HepG2 (cell line): ENCODE data around the gene SIX3. TPM values are rescaled to one million over a fixed set of nuclear protein-coding genes. Genes with fewer than 3 reads are reported as not detected.

Experiments
- ATAC-seq: fragments of 200-7000 bp; cut with Tn5 transposase; 3 replicates; pipeline ENCODE4 v1.9.1; 2020; ENCODE audit warnings: mild to moderate bottlenecking, moderate library complexity
- BruUV-seq: library from RNA; stranded (reverse); fragments of 400-500 nt; replicated peaks from 2 replicates; lab custom pipeline; 2021; lab: Mats Ljungman, UMichigan
- CTCF ChIA-PET: fragments of 300-600 bp; formaldehyde crosslinking; extraction: SDS; loops from one replicate; lab custom pipeline; 2021; ENCODE audit warnings: low total read pairs, inconsistent platforms, low intra/inter-chr PET ratio; lab: Yijun Ruan, JAX
- POLR2A ChIA-PET: fragments of 350-600 bp; sonication (Branson Sonifier 250); formaldehyde crosslinking; loops from one replicate; lab custom pipeline; 2020; ENCODE audit warnings: antibody characterized with exemption, inconsistent platforms; lab: Yijun Ruan, JAX
- DNase-seq: peaks from one replicate; pipeline ENCODE4 v3.0.0-alpha.2; 2015; ENCODE audit warnings: low spot score
- FAIRE-seq: peaks from 3 replicates; lab custom pipeline; 2011; peaks lifted over from hg19 to GRCh38; lab: Jason Lieb, UNC
- H2AFZ ChIP-seq: one replicate; pipeline ENCODE4 v1.6.1; 2011; ENCODE audit warnings: low read length, inconsistent platforms
- H3K27ac ChIP-seq: fragments of 300-600 bp; 3 replicates; pipeline ENCODE4 v1.8.0; 2011; ENCODE audit warnings: mixed run types, mild to moderate bottlenecking, mixed read lengths, low read length, inconsistent platforms; ENCODE audit not compliant: insufficient read depth; ENCODE audit errors: extremely low read length
- H3K27me3 ChIP-seq, 2 experiments: fragments of 200-600 bp in 1 of 2; 2 replicates in 1 of 2; 3 replicates in 1 of 2; pipeline versions ENCODE4 v1.6.0 to v1.8.0; 2011; ENCODE audit warnings: low read length in 2 of 2, mild to moderate bottlenecking in 2 of 2, moderate library complexity in 2 of 2, inconsistent platforms in 1 of 2; ENCODE audit not compliant: insufficient read depth in 2 of 2, control insufficient read depth in 1 of 2
- H3K36me3 ChIP-seq, 2 experiments: fragments of 200-600 bp in 1 of 2; replicated peaks in 1 of 2; 2 replicates in 1 of 2; 3 replicates in 1 of 2; pipeline versions ENCODE4 v1.5.1 to v1.8.0; 2011; ENCODE audit warnings: low read length in 2 of 2, inconsistent platforms in 1 of 2; ENCODE audit not compliant: insufficient read depth in 2 of 2, control insufficient read depth in 1 of 2
- H3K4me1 ChIP-seq: 2 replicates; pipeline ENCODE4 v1.5.1; 2012; ENCODE audit warnings: low read length, inconsistent platforms; ENCODE audit not compliant: insufficient read depth
- H3K4me2 ChIP-seq: 2 replicates; pipeline ENCODE4 v1.6.0; 2011; ENCODE audit warnings: low read depth, low read length, inconsistent platforms
- H3K4me3 ChIP-seq, 3 experiments: fragments of 200-600 bp in 1 of 3; sonication (generic), shearing (Covaris generic) in 1 of 3; replicated peaks in 1 of 3; 2 replicates each; pipeline ENCODE4 v1.5.1; 2011 to 2016; ENCODE audit warnings: low read length in 3 of 3, inconsistent platforms in 2 of 3, low read depth in 2 of 3, mild to moderate bottlenecking in 2 of 3, control low read depth in 1 of 3, mixed read lengths in 1 of 3; ENCODE audit not compliant: insufficient read depth in 1 of 3
- H3K79me2 ChIP-seq: one replicate; pipeline ENCODE4 v1.6.1; 2011; ENCODE audit warnings: low read length, inconsistent platforms; ENCODE audit not compliant: insufficient read depth
- H3K9ac ChIP-seq: 2 replicates; pipeline ENCODE4 v1.6.0; 2011; ENCODE audit warnings: mild to moderate bottlenecking, low read depth, low read length, inconsistent platforms; ENCODE audit not compliant: insufficient read depth
- H3K9me3 ChIP-seq: 2 replicates; pipeline ENCODE4 v1.5.1; 2012; ENCODE audit warnings: mild to moderate bottlenecking, low read length
- H4K20me1 ChIP-seq: 2 replicates; pipeline ENCODE4 v1.6.0; 2011; ENCODE audit warnings: inconsistent platforms, mild to moderate bottlenecking, low read length, moderate library complexity; ENCODE audit not compliant: insufficient read depth
- ATF4 ChIP-seq, 2 experiments: fragments of 450-650 bp in 1 of 2; sonication (generic) in 1 of 2; formaldehyde crosslinking; IDR thresholded peaks; 2 replicates each; pipeline versions ENCODE4 v1.5.0 to v1.8.0; 2020 to 2022; ENCODE audit warnings: mild to moderate bottlenecking in 1 of 2, missing genetic modification reagents in 1 of 2
- ATF6 ChIP-seq: sonication (generic); formaldehyde crosslinking; conservative IDR thresholded peaks from 2 replicates; pipeline ENCODE4 v1.4.0; 2020; ENCODE audit warnings: missing genetic modification reagents
- PAWR ChIP-seq: sonication (generic); formaldehyde crosslinking; IDR thresholded peaks from 2 replicates; pipeline ENCODE4 v1.4.0; 2020; ENCODE audit warnings: missing genetic modification reagents, mild to moderate bottlenecking, borderline replicate concordance
- RNF219 ChIP-seq: sonication (generic); formaldehyde crosslinking; IDR thresholded peaks from 2 replicates; pipeline ENCODE4 v1.5.0; 2020; ENCODE audit warnings: mild to moderate bottlenecking, missing genetic modification reagents
- THAP11 ChIP-seq: IDR thresholded peaks from 2 replicates; pipeline ENCODE4 v1.6.1; 2016; ENCODE audit warnings: missing biosample characterization, missing genetic modification reagents
- ZBTB49 ChIP-seq: sonication (generic); formaldehyde crosslinking; IDR thresholded peaks from 2 replicates; pipeline ENCODE4 v1.4.0; 2020; ENCODE audit warnings: missing genetic modification reagents, borderline replicate concordance
- ZNF772 ChIP-seq: sonication (generic); formaldehyde crosslinking; IDR thresholded peaks from 2 replicates; pipeline ENCODE4 v1.5.0; 2020; ENCODE audit warnings: mild to moderate bottlenecking, missing genetic modification reagents
- ZXDC ChIP-seq: sonication (generic); formaldehyde crosslinking; IDR thresholded peaks from 2 replicates; pipeline ENCODE4 v1.5.0; 2020; ENCODE audit warnings: mild to moderate bottlenecking, missing genetic modification reagents
- WGBS: methylation state at CpG from one replicate; pipeline ENCODE4 v1.1.6; 2017; ENCODE audit warnings: low lambda C conversion rate; 5-methylcytosine and 5-hydroxymethylcytosine counted together
- in situ Hi-C: cut with HindIII; loops from 2 replicates; pipeline ENCODE4 v1.10.0; 2017; ENCODE audit warnings: low pct_unique_long_range_greater_than_20kb; ENCODE audit not compliant: extremely low pct_ligation_motif_present
- intact Hi-C: fragments of 100-400 bp; cut with micrococcal nuclease; formaldehyde crosslinking; loops from one replicate; pipeline ENCODE4 v1.10.0; 2022; ENCODE audit not compliant: unreplicated experiment
- polyA plus RNA-seq, 8 experiments: library from polyadenylated mRNA; depleted of rRNA in 3 of 8; stranded (reverse) in 7 of 8; unstranded in 1 of 8; fragments of >200 nt; fragmentation: Illumina TruSeq in 4 of 8; extraction: Trizol in 4 of 8; gene quantifications; 2 replicates each; pipeline versions ENCODE4 v1.2.1 to v1.2.3, GENCODE V29; 2011 to 2016; ENCODE audit warnings: low read depth in 4 of 8, missing spikeins in 1 of 8, mixed read lengths in 1 of 8; ENCODE audit not compliant: insufficient read depth in 1 of 8
- total RNA-seq, 5 experiments: library from RNA; depleted of rRNA; stranded (reverse); fragments of >200 nt; fragmentation: Illumina TruSeq; extraction: Trizol; gene quantifications; 2 replicates each; pipeline ENCODE4 v1.2.3, GENCODE V29; 2016; ENCODE audit warnings: low read depth in 1 of 5

Gene SIX3
- total and polyA plus RNA-seq, 2 of the 13 experiments (the other 11 are each of a cell fraction or from before 2014, with no cell fraction given), result not detected

- no TSS peak for BruUV-seq
- H3K27ac ChIP-seq, result no peak overlapping the region
- DNase-seq, result no peak
- intact Hi-C loops (loop anchor here (10.0 kb wide), 1 partner anchor 192 kb away; no protein-coding TSS in a partner anchor), in situ Hi-C loops (no loop called here)
- H2AFZ ChIP-seq, result no peak overlapping the region
- WGBS, result 80% methylated on average over 16 of the region's 22 CpGs
- no peaks in the 10 kb centered on the region for H3K79me2 ChIP-seq
- peaks cover 43 to 98% of the 10 kb centered on the region in 2 experiments for H3K27me3 ChIP-seq
- CTCF ChIA-PET, result no interaction called here
- no peak overlapping the region for H3K4me2 ChIP-seq
- no peak overlapping the region for H3K4me3 ChIP-seq
- no peak for ATAC-seq
- no peak overlapping the region for H3K9ac ChIP-seq
- H3K36me3 ChIP-seq, result no peaks in the 10 kb centered on the region
- H4K20me1 ChIP-seq, result no peaks in the 10 kb centered on the region; the same call in 1 of the 2 replicates
- POLR2A ChIA-PET, result no interaction called here
- H3K9me3 ChIP-seq, result no peaks in the 10 kb centered on the region
- peaks cover 35% of the 10 kb centered on the region for H3K4me1 ChIP-seq
- no peak for FAIRE-seq
- TF ChIP-seq ZNF772 (CRISPR knock-in tag), result no peak
- TF ChIP-seq ZXDC (CRISPR knock-in tag), result no peak
- no peak for TF ChIP-seq RNF219 (CRISPR knock-in tag)
- no peak for TF ChIP-seq ATF4 (CRISPR knock-in tag; IDR thresholded peaks at IDR 0.05)
- no peak for TF ChIP-seq PAWR (CRISPR knock-in tag)
- TF ChIP-seq ZBTB49, result no peak
- no peak for TF ChIP-seq THAP11 (CRISPR knock-in tag)
- no peak for TF ChIP-seq ATF6 (CRISPR knock-in tag)
These were observed 4.5 kb upstream of the SIX3 start for GRCh38 chr2:44936715-44937687.
